Breast epithelium (tissue), 3 donors: Measurements from ENCODE around the gene BABAM2.

Source experiments
- POLR2A ChIP-seq: fragments of 450-650 bp; IDR thresholded peaks from one replicate; pipeline ENCODE4 v1.6.1; 2016; ENCODE audit warnings: antibody characterized with exemption, mild to moderate bottlenecking, moderate library complexity
- TF ChIP-seq, protein P1 (sequence below), 3 donors: fragments of 450-650 bp; IDR thresholded peaks; one replicate each; pipeline ENCODE4 v1.5.1; 2016 to 2017; ENCODE audit warnings: antibody characterized with exemption in 3 of 3, mild to moderate bottlenecking in 3 of 3, moderate library complexity in 3 of 3

DNA sequence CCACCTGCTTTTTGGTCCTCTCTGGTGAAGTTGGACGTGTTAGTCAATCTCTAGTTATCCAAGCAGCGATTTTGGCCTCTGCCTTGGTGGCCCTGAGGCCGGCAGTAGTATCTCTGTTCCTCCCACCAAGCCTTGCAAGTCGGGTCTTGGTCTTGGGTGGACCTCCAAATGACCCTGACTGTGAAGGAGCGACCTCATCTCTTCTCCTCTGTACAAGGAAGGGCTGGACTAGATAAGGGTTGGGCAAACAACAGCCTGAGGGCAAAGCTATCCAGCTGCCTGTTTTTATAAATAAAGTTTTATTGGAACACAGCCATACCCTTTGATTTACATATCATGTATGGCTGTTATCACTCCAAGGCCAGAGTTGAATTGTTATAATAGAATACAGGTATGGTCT, 427.5 kb downstream of the BABAM2 start:
- TF ChIP-seq, protein P1, sequence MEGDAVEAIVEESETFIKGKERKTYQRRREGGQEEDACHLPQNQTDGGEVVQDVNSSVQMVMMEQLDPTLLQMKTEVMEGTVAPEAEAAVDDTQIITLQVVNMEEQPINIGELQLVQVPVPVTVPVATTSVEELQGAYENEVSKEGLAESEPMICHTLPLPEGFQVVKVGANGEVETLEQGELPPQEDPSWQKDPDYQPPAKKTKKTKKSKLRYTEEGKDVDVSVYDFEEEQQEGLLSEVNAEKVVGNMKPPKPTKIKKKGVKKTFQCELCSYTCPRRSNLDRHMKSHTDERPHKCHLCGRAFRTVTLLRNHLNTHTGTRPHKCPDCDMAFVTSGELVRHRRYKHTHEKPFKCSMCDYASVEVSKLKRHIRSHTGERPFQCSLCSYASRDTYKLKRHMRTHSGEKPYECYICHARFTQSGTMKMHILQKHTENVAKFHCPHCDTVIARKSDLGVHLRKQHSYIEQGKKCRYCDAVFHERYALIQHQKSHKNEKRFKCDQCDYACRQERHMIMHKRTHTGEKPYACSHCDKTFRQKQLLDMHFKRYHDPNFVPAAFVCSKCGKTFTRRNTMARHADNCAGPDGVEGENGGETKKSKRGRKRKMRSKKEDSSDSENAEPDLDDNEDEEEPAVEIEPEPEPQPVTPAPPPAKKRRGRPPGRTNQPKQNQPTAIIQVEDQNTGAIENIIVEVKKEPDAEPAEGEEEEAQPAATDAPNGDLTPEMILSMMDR (IDR thresholded peaks at IDR 0.05) = no peak
- TF ChIP-seq POLR2A = no peak
